Measurements from ENCODE around the gene KLHL5. TPM values are rescaled to one million over a fixed set of nuclear protein-coding genes. Genes with fewer than 3 reads are reported as not detected.
"Not testable (repeated sequence)": the region's sequence is repeated elsewhere in the genome, so short reads cannot be mapped to it uniquely, and the experiment has no call there.

The KLHL5 gene
- total RNA-seq = 10 to 100 TPM in 1 of 2 donors, 1 to 10 TPM in 1; 5.0 to 29.4 TPM

DNA sequence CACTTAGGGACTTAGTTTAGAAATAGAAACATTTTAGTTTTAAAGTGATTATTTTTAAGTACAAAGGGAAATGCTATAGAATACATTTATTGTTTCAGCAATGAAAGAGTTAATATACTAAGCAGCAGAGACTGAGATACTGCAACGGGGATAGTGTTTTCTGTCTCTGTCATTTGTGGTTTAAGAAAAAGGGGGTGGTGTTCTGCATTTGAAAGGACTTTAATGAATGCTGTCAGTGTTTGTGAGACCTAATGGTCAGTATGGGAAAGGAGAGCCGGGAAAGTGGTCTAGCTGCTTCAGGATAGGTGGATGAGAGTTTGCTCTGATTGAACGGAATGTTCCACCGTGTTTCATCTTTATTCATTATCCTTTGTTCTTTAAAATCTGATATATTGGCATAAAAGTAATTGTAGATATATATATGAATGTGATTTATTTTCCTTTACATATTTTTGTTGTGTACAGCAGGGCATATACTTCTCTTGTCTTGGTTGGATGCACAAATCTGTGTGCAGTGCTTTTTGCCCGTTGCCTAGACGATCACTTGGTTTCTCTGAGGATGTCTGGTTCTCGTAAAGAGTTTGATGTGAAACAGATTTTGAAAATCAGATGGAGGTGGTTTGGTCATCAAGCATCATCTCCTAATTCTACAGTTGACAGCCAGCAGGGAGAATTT lies at the start of gene KLHL5:
TSS of gene KLHL5 (plus strand) at position 139 of the 676 bp plus-strand sequence. CDS start at position 560, 421 bp downstream.
- no peak for DNase-seq (ENCODE audit: low spot score in 2 of 2)
- H3K9me3 Mint-ChIP-seq = no peaks in the 10 kb centered on the region
- ATAC-seq = no peak
- no peaks in the 10 kb centered on the region for H3K36me3 Mint-ChIP-seq
- peak within 1 kb of the TSS in 1 of 2 donors; percentile 26 for H3K27ac Mint-ChIP-seq

GRCh38 chr4:39014028-39014427 lies 48.0 kb upstream of the KLHL5 start:
- H3K36me3 Mint-ChIP-seq = peaks cover 22 to 60% of the 10 kb centered on the region in 2 donors
- no peak for DNase-seq (ENCODE audit: low spot score in 2 of 2)
- H3K9me3 Mint-ChIP-seq = peaks cover 14 to 19% of the 10 kb centered on the region in 2 donors
- ATAC-seq = no peak
- no peak overlapping the region for H3K27ac Mint-ChIP-seq

- no peak for ATAC-seq
- Mint-ChIP-seq H3K27ac (no peak overlapping the region), H3K9me3 (peaks cover 12 to 26% of the 10 kb centered on the region in 2 donors), H3K36me3 (peaks cover 29 to 68% of the 10 kb centered on the region in 2 donors)
- DNase-seq (ENCODE audit: low spot score in 2 of 2) = no peak
Observed at GRCh38 chr4:39020130-39020529, 41.9 kb upstream of the KLHL5 start.

DNA sequence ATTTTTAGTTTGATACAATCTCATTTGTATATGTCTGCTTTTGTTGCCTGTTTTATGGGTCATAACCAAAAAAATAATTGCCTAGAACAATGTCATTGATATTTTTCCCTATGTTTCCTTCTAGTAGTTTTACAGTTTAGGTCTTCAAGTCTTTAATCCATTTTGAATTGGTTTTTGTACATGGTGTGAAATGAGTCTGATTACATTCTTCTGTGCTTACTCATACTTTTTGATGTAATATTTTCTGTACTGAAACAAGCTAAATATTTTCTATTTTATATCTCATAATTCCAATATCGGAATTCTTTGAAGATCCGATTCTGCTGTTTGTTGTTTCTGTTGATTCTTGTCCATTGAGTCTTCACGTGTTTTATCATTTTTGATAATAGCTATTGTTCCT lies 40.4 kb upstream of the KLHL5 start:
- Mint-ChIP-seq H3K27ac (no peak overlapping the region), H3K36me3 (peaks cover 16 to 53% of the 10 kb centered on the region in 2 donors), H3K9me3 (peaks cover 2 to 16% of the 10 kb centered on the region in 2 donors)
- DNase-seq (ENCODE audit: low spot score in 2 of 2) (no peak), ATAC-seq (no peak)

- peaks cover 0 to 13% of the 10 kb centered on the region in 2 donors for H3K9me3 Mint-ChIP-seq
- peaks cover 13 to 48% of the 10 kb centered on the region in 2 donors for H3K36me3 Mint-ChIP-seq
- no peak overlapping the region for H3K27ac Mint-ChIP-seq
- DNase-seq (ENCODE audit: low spot score in 2 of 2) = no peak
- no peak for ATAC-seq
Observed at GRCh38 chr4:39022241-39022640, 39.8 kb upstream of the KLHL5 start.

GRCh38 chr4:39023059-39023458 lies 39.0 kb upstream of the KLHL5 start:
- ATAC-seq = no peak
- Mint-ChIP-seq H3K36me3 (peaks cover 13 to 40% of the 10 kb centered on the region in 2 donors), H3K27ac (no peak overlapping the region), H3K9me3 (peaks cover 0 to 13% of the 10 kb centered on the region in 2 donors)
- no peak for DNase-seq (ENCODE audit: low spot score in 2 of 2)

DNA sequence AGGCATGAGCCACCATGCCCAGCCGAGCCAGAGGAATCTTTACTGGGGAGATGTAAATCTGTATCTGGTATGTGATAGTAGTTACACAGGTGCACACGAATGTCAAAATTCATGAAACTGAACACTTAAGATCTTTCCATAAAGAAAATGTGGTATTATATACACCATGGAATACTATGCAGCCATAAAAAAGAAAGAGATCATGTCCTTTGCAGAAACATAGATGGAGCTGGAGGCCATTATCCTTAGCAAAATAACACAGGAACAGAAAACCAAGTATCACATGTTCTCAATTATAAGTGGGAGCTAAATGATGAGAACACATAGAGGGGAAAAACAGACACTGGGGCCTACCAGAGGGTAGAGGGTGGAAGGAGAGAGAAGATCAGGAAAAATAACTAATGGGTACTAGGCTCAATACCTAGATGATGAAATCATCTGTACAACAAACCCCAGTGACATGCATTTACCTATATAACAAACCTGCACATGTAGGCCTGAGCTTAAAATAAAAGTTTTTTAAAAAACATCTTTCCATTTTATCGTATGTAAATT lies 37.6 kb upstream of the KLHL5 start:
- H3K27ac Mint-ChIP-seq = no peak overlapping the region
- ATAC-seq (no peak), DNase-seq (ENCODE audit: low spot score in 2 of 2) (no peak)
- peaks cover 8 to 37% of the 10 kb centered on the region in 2 donors for H3K36me3 Mint-ChIP-seq
- peaks cover 0 to 9% of the 10 kb centered on the region in 2 donors for H3K9me3 Mint-ChIP-seq

DNA sequence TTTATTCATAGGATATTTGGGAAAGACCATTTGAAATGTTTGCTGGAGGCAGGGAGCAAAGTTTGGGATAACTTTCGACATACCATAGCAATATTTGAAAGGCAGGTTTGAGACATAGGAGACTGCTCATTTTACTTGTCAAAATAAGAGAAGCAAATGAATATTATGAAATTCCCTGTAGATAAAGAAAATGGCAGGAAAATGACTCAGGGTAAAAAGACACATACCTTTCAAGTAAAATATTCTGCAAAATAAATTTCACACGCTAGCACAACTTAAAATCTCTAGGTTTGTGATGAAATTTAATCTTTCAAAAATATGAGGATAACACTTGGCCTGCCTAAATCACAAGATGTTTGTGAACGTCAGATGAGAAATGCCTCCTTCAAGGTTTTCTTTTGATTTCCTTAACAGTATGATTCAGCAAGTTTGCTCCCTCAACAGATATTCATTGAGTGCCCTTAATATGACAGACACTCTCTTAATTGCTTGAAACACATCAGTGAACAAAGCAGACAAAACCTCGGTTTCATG lies 36.4 kb upstream of the KLHL5 start:
- peaks cover 0 to 9% of the 10 kb centered on the region in 2 donors for H3K9me3 Mint-ChIP-seq

DNA sequence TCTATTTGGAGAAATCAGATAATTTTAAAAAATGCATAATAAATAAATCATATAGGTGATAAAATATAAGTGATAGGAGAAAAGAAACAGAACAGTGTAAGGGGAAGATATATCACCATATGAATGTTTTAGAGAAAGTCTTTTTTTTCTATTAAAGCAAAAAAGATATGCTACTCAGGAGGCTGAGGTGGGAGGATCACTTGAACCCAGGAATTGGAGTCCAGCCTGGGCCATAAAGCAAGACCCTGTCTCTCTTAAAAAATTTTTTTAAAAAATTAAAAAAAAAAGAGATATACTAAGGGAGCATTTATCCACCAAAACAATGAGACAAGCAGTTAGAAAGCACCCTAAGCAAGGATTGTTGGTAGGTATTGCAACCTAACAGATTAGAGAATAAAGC lies 35.9 kb upstream of the KLHL5 start:
- H3K36me3 Mint-ChIP-seq = peaks cover 8 to 37% of the 10 kb centered on the region in 2 donors
- no peak overlapping the region for H3K27ac Mint-ChIP-seq
- ATAC-seq (no peak), DNase-seq (ENCODE audit: low spot score in 2 of 2) (no peak)
- H3K9me3 Mint-ChIP-seq = peaks cover 0 to 9% of the 10 kb centered on the region in 2 donors

More for the DNA sequence above, 36.4 kb upstream of the KLHL5 start:
- Mint-ChIP-seq H3K36me3 (peaks cover 8 to 37% of the 10 kb centered on the region in 2 donors), H3K27ac (no peak overlapping the region)
- DNase-seq (ENCODE audit: low spot score in 2 of 2) = no peak
- ATAC-seq = no peak

- DNase-seq (ENCODE audit: low spot score in 2 of 2) (no peak), ATAC-seq (no peak)
- Mint-ChIP-seq H3K9me3 (no peaks in the 10 kb centered on the region), H3K36me3 (peaks cover 0 to 9% of the 10 kb centered on the region in 2 donors), H3K27ac (peak overlapping the region; percentile 6 to 86)
Observed at GRCh38 chr4:39029752-39030694, 32.0 kb upstream of the KLHL5 start.

DNA sequence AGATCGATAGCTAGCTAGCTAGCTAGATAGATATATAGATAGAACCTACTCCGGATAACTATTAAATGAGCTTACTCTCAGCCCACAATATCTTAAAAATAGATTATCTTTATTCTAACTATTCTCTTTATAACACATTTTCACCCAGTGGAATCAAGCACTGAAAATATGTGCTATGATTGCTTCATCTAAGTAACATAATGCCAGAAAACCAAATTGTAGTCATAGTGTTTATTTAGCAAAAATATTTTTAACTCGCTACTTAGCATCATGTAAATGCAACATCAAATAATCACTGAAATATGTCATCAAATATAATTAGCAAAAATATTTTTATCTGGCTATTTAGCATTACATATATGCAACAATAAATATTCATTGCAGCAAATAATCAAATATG lies 31.3 kb upstream of the KLHL5 start:
- no peak for ATAC-seq
- Mint-ChIP-seq H3K27ac (peak overlapping the region; percentile 6 to 86), H3K36me3 (peaks cover 0 to 9% of the 10 kb centered on the region in 2 donors), H3K9me3 (no peaks in the 10 kb centered on the region)
- no peak for DNase-seq (ENCODE audit: low spot score in 2 of 2)

DNA sequence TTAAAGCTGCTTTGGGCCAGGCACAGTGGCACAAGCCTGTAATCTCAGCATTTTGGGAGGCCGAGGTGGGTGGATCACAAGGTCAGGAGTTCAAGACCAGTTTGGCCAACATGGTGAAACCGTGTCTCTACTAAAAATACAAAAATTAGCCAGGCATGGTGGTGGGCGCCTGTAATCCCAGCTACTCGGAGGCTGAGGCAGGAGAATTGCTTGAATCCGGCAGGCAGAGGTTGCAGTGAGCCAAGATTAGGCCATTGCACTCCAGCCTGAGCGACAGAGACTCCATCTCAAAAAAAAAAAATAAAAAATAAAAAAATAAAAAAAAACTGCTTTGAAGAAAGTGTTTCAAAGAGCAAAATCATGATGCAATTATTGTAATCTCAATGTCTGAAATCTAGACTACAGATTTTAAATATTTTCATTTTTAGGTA lies 30.4 kb upstream of the KLHL5 start:
- DNase-seq (ENCODE audit: low spot score in 2 of 2) = peak in 1 of 2 donors; percentile 12
- peak overlapping the region; percentile 46 to 95 for H3K27ac Mint-ChIP-seq
- not testable (repeated sequence) for H3K36me3 Mint-ChIP-seq, ATAC-seq, H3K9me3 Mint-ChIP-seq

GRCh38 chr4:39032218-39033085 lies 29.6 kb upstream of the KLHL5 start, which contains the start of gene TMEM156:
Gene TMEM156, minus strand, starts transcription at chr4:39032409. Its CDS starts 96 bp downstream, at chr4:39032313.
- Mint-ChIP-seq H3K36me3 (peaks cover 0 to 9% of the 10 kb centered on the region in 2 donors), H3K9me3 (no peaks in the 10 kb centered on the region), H3K27ac (peak within 1 kb of the TSS; percentile 76 to 95)
- ATAC-seq (peak; percentile 89 to 93), DNase-seq (ENCODE audit: low spot score in 2 of 2) (peak in 1 of 2 donors; percentile 58)

DNA sequence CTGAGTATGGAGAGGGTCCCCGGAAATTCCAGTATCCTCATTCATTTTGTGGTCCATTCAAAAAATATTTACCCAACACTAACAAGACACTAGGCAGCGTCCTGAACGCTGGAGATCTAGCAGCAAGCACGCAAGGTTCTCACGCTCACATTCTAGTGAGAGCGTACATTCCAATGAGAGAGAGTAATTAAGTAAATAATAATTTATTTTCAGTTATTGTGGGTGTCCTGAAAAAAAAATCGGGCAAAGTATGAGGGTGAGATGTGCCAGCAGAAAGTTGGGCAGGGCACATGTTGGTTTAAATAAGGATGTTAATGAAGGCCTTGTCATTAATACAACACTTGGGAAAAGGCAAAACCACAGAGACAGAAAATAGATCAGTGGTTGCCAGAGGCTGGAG lies 25.9 kb upstream of the KLHL5 start:
- no peaks in the 10 kb centered on the region for H3K9me3 Mint-ChIP-seq
- ATAC-seq (no peak), DNase-seq (ENCODE audit: low spot score in 2 of 2) (no peak)
- no peak overlapping the region for H3K27ac Mint-ChIP-seq
- no peaks in the 10 kb centered on the region for H3K36me3 Mint-ChIP-seq

GRCh38 chr4:39037491-39037825 lies 24.6 kb upstream of the KLHL5 start:
- no peak for DNase-seq (ENCODE audit: low spot score in 2 of 2)
- no peaks in the 10 kb centered on the region for H3K9me3 Mint-ChIP-seq
- H3K36me3 Mint-ChIP-seq = no peaks in the 10 kb centered on the region
- ATAC-seq = no peak
- H3K27ac Mint-ChIP-seq = no peak overlapping the region

- H3K27ac Mint-ChIP-seq = no peak overlapping the region
- no peak for ATAC-seq
- DNase-seq (ENCODE audit: low spot score in 2 of 2) = no peak
- no peaks in the 10 kb centered on the region for H3K36me3 Mint-ChIP-seq
- H3K9me3 Mint-ChIP-seq = no peaks in the 10 kb centered on the region
Observed at GRCh38 chr4:39037941-39038340, 24.1 kb upstream of the KLHL5 start.

All from activated naive CD4-positive, alpha-beta T cell treated with anti-CD3 and anti-CD28 coated beads, Interleukin-2, amount 50 U/mL, for 72 hours (primary cell).